Activated CD8-positive, alpha-beta T cell treated with anti-CD3 and anti-CD28 coated beads for 36 hours (primary cell): ENCODE measurements around the gene HOXD3. TPM values are rescaled to one million over a fixed set of nuclear protein-coding genes. Genes with fewer than 3 reads are reported as not detected.
A peak's percentile ranks its signal among the peaks of the same experiment; 100 is the strongest.

ENCODE experiments used
- ATAC-seq: fragments of 200-7000 bp; cut with Tn5 transposase; one replicate; pipeline ENCODE4 v1.10.0; 2021; ENCODE audit warnings: mild to moderate bottlenecking, moderate library complexity
- CTCF ChIA-PET: fragments of 350-600 bp; sonication (Branson Sonifier 250); formaldehyde crosslinking; loops from one replicate; lab custom pipeline; 2021; ENCODE audit warnings: antibody characterized with exemption; lab: Charles Lee
- POLR2A ChIA-PET: fragments of 350-600 bp; sonication (Branson Sonifier 250); formaldehyde crosslinking; loops from one replicate; lab custom pipeline; 2021; ENCODE audit warnings: antibody characterized with exemption; lab: Charles Lee
- DNase-seq: peaks from one replicate; pipeline ENCODE4 v3.0.0-alpha.2; 2020
- H3K27ac Mint-ChIP-seq: one replicate; pipeline ENCODE4 v1.8.0; 2021; ENCODE audit warnings: mild to moderate bottlenecking, mixed read lengths
- H3K27me3 Mint-ChIP-seq: one replicate; pipeline ENCODE4 v1.8.0; 2021; ENCODE audit warnings: mixed read lengths
- H3K36me3 Mint-ChIP-seq: one replicate; pipeline ENCODE4 v1.8.0; 2021; ENCODE audit warnings: low read depth, mixed read lengths
- H3K4me1 Mint-ChIP-seq: one replicate; pipeline ENCODE4 v1.8.0; 2021; ENCODE audit warnings: low read depth, mixed read lengths
- H3K4me3 Mint-ChIP-seq: one replicate; pipeline ENCODE4 v1.8.0; 2021; ENCODE audit warnings: mild to moderate bottlenecking, moderate library complexity, mixed read lengths
- H3K9me3 Mint-ChIP-seq: one replicate; pipeline ENCODE4 v1.8.0; 2021; ENCODE audit warnings: mixed read lengths
- intact Hi-C: fragments of 100-400 bp; cut with micrococcal nuclease; formaldehyde crosslinking; loops from one replicate; pipeline ENCODE4 v1.10.0; 2022
- total RNA-seq, 2 experiments: library from RNA; stranded (reverse); gene quantifications; one replicate each; pipeline ENCODE4 v1.2.3, GENCODE V29; 2021
- TF ChIP-seq, protein P1 (sequence below): fragments of 200-600 bp; IDR thresholded peaks from one replicate; pipeline ENCODE4 v1.8.0; 2022; ENCODE audit warnings: antibody characterized with exemption, mild to moderate bottlenecking

Gene HOXD3
- total RNA-seq, 2 experiments from 2014 or later, result not detected

DNA sequence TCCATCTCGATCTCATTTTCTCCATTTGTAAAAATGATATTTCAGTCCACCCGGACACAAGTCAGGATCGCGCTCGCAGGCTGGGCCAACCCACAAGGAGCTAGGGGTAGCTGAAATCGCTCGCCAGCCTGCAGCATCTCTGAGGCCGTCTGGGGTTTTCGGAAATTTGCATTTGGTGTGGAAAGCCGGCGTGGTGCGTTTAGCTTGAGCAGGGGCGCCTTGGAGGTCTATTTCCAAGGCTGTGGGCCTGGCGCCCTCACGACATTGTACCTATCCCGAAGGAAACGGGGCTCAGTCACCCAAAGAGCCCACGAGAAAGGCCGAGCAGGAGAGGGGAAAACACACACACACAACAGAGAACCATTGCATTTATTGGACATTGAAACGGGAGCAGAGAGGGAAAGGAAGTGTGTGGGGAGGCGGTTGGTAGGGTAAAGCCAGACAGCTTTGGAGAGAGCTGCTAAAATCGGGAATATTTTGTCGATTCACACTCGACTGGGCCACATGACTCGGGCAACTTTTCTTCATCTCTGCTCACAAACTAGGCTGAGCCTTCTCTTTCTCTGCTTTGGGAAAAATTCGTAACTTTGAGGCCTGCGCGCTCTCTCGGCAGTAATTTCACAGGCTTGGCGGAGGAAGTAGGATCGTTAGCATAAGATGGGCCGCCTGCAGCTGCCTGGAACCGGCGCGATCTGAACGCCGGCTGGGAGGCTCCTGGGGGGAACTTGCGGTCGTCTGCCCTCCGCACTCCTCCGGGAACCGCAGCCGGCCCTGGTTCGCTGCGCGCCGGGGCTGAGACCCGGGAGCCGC is 28.7 kb upstream of the HOXD3 start:
- ChIA-PET POLR2A (interaction anchor here (0.5 to 0.6 kb wide), 3 partner anchors 13 to 860 kb away, joined by 3 read pairs; no protein-coding TSS in a partner anchor), CTCF (interaction anchor here (0.6 to 9.8 kb wide), 16 partner anchors 9 to 1033 kb away, joined by 3 to 95 read pairs (median 15); partner anchors contain the start of genes HOXD10 and HOXD4)
- Mint-ChIP-seq H3K4me1 (peaks cover 28% of the 10 kb centered on the region), H3K9me3 (no peaks in the 10 kb centered on the region), H3K4me3 (peak overlapping the region; percentile 15), H3K36me3 (no peaks in the 10 kb centered on the region), H3K27me3 (peaks cover 79% of the 10 kb centered on the region), H3K27ac (peak overlapping the region; percentile 57)
- no peak for ATAC-seq
- TF ChIP-seq, protein P1, sequence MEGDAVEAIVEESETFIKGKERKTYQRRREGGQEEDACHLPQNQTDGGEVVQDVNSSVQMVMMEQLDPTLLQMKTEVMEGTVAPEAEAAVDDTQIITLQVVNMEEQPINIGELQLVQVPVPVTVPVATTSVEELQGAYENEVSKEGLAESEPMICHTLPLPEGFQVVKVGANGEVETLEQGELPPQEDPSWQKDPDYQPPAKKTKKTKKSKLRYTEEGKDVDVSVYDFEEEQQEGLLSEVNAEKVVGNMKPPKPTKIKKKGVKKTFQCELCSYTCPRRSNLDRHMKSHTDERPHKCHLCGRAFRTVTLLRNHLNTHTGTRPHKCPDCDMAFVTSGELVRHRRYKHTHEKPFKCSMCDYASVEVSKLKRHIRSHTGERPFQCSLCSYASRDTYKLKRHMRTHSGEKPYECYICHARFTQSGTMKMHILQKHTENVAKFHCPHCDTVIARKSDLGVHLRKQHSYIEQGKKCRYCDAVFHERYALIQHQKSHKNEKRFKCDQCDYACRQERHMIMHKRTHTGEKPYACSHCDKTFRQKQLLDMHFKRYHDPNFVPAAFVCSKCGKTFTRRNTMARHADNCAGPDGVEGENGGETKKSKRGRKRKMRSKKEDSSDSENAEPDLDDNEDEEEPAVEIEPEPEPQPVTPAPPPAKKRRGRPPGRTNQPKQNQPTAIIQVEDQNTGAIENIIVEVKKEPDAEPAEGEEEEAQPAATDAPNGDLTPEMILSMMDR, result no peak
- no peak for DNase-seq
- intact Hi-C loops, result loop anchor here (5.0 kb wide), 2 partner anchors 524 to 1019 kb away; no protein-coding TSS in a partner anchor

DNA sequence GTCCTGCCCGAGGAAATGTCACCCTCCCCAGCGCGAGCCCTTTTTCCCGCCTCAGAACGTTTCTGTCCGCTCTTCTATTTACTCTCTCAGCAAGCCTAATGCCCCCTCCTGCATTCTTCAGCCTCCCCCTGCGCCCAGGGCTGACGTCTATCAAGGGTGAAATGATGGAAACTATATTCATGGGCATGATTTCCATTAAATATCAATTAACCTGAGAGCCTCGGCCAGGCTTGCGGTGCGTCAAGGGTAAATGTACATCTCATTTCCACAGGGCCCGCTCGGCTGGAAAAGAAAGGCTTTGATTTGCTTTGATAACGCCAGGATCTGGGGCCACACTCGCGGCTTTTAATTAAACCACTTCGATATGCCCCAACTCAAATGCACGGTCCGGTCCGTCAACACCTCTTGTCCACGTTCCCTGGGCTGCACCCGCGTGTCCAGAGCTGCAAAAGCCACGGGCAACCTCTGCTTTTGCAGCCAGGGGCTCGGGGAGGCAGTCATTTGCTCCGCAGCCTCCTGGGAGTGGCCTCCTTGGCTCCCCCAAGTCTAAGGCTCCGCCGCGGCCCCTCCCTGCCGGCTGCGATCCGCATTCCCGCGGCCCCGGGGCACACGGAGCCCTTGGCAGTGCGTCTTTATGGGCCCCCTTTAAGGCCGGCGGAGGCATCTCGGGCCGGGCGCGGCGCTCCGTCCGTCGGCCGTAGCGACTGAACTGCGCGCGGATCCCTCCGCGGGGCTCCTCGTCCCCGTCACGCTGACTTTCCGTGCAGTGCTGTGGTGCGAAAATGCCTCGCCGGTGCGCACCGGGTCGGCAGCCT is 27.9 kb upstream of the HOXD3 start, which contains the start of gene HOXD8:
TSS of gene HOXD8 (plus strand) at position 724 of the 815 bp plus-strand sequence. CDS start 662 bp downstream, outside the sequence.
- DNase-seq, result no peak
- CTCF ChIA-PET, result interaction anchor here (1.4 to 9.8 kb wide), 7 partner anchors 11 to 1020 kb away, joined by 4 to 95 read pairs (median 38); no protein-coding TSS in a partner anchor
- TF ChIP-seq, protein P1, result no peak

DNA sequence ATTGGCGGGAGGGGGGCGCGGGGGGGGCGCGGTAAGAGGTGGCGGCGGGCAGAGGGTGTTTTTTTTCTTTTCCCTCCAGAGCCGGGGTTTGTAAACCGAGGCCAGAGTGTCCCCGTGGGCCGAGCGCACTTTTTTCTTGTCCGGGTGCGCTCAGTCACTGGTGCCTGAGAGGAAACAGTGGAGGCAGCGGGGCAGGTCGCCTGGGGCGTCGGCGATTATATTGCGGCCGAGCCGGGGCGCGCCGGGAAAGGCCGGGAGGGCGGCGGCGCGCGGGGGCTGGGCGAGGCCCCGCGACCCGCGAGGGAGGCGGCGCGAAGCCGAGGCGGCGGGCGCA is 27.3 kb upstream of the HOXD3 start:
- H3K4me3 Mint-ChIP-seq, result no peak overlapping the region
- H3K36me3 Mint-ChIP-seq, result no peaks in the 10 kb centered on the region
- H3K4me1 Mint-ChIP-seq, result peaks cover 25% of the 10 kb centered on the region
- ChIA-PET CTCF (interaction anchor here (1.0 to 9.8 kb wide), 4 partner anchors 10 to 523 kb away, joined by 3 to 95 read pairs (median 21); no protein-coding TSS in a partner anchor), POLR2A (no interaction called here)
- no peaks in the 10 kb centered on the region for H3K9me3 Mint-ChIP-seq
- no peak for DNase-seq
- no peak overlapping the region for H3K27ac Mint-ChIP-seq
- H3K27me3 Mint-ChIP-seq, result peaks cover 78% of the 10 kb centered on the region
- intact Hi-C loops, result loop anchor here (5.0 kb wide), 4 partner anchors 43 to 1018 kb away; no protein-coding TSS in a partner anchor
- no peak for ATAC-seq
- TF ChIP-seq, protein P1, result no peak

More for the DNA sequence above, 27.9 kb upstream of the HOXD3 start, which contains the start of gene HOXD8:
- intact Hi-C loops, result loop anchor here (5.0 kb wide), 2 partner anchors 523 to 1018 kb away; no protein-coding TSS in a partner anchor
- Mint-ChIP-seq H3K36me3 (no peaks in the 10 kb centered on the region), H3K4me3 (peak within 1 kb of the TSS; percentile 35), H3K4me1 (peaks cover 25% of the 10 kb centered on the region), H3K9me3 (no peaks in the 10 kb centered on the region), H3K27me3 (peaks cover 79% of the 10 kb centered on the region), H3K27ac (no peak within 1 kb of the TSS)
- POLR2A ChIA-PET, result interaction anchor here (0.5 kb wide), 1 partner anchor 14 kb away, joined by 3 read pairs; no protein-coding TSS in a partner anchor
- no peak for ATAC-seq

DNA sequence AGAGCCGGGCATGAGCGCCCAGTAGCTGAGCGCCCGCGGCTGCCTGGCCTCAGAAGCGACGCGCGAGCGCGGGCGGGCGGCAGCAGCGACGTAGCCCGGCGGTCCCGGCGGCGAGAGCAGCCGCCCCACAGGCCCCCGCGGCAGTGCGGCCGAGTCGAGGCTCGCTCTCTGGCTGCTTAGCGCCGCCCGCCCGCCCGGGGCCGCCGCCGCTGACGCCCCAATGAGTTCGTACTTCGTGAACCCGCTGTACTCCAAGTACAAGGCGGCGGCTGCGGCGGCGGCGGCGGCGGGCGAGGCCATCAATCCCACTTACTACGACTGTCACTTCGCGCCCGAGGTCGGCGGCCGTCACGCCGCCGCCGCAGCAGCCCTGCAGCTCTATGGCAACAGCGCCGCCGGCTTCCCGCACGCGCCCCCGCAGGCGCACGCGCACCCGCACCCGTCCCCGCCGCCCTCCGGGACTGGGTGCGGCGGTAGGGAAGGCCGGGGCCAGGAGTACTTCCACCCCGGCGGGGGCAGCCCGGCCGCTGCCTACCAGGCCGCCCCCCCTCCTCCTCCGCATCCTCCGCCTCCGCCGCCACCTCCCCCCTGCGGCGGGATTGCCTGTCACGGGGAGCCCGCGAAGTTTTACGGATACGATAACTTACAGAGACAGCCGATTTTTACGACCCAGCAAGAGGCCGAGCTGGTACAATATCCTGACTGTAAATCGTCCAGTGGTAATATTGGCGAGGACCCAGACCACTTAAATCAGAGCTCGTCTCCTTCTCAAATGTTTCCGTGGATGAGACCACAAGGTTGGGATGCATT is 26.8 kb upstream of the HOXD3 start:
- intact Hi-C loops, result loop anchor here (5.0 kb wide), 2 partner anchors 42 to 507 kb away; no protein-coding TSS in a partner anchor
- CTCF ChIA-PET, result interaction anchor here (1.0 to 9.8 kb wide), 7 partner anchors 10 to 523 kb away, joined by 3 to 95 read pairs (median 4); no protein-coding TSS in a partner anchor
- Mint-ChIP-seq H3K4me1 (peaks cover 25% of the 10 kb centered on the region), H3K4me3 (peak overlapping the region; percentile 35), H3K36me3 (no peaks in the 10 kb centered on the region), H3K27me3 (peaks cover 78% of the 10 kb centered on the region), H3K9me3 (no peaks in the 10 kb centered on the region), H3K27ac (no peak overlapping the region)
- TF ChIP-seq, protein P1, result no peak
- POLR2A ChIA-PET, result interaction anchor here (0.6 kb wide), 1 partner anchor 1018 kb away, joined by 3 read pairs; no protein-coding TSS in a partner anchor
- ATAC-seq, result peak; percentile 58
- DNase-seq, result peak; percentile 43
